PFSK-1 (cell line): ENCODE data around the gene MT1A.

Source experiments
- POLR2AphosphoS5 ChIP-seq: IDR thresholded peaks from 2 replicates; pipeline ENCODE4 v1.6.1; 2012; ENCODE audit warnings: low read depth, mild to moderate bottlenecking, control low read depth, low read length, moderate library complexity
- REST ChIP-seq, 2 experiments: IDR thresholded peaks; 2 replicates each; pipeline versions ENCODE4 v1.6.1 to v1.8.0; 2011 to 2012; ENCODE audit warnings: low read depth in 2 of 2, low read length in 2 of 2, control low read depth in 1 of 2, inconsistent platforms in 1 of 2, mild to moderate bottlenecking in 1 of 2, moderate library complexity in 1 of 2; ENCODE audit not compliant: insufficient read depth in 1 of 2
- TAF1 ChIP-seq: IDR thresholded peaks from 2 replicates; pipeline ENCODE4 v1.6.1; 2012; ENCODE audit warnings: low read length, control low read depth, borderline replicate concordance; ENCODE audit not compliant: insufficient read depth

DNA sequence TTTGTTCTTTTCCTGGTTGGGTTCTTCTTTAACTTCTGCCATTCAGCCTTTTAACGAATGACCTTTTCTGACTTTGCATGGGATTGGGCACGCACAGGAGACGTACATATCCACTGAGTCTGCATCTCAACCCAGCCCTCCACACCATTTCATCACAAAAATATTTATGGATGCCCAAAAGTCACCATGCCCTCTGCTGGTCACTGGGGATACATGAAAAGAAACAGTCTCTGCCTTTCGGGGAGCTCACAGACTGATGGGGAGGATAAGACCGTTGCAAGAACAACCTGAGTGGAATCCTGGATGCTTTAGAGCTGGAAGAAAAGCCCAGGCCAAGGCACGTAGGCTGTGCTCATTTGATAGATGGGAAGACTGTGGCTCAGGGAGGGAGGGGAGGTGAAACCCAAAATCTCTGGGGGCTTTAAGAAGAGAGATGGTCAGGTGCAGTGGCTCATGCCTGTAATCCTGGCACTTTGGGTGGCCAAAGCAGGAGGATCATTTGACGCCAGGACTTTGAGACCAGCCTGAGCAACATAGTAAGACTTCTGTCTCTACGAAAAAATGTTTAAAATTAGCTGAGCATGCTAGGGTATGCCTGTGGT, 38.0 kb upstream of the MT1A start:
- no peak for TF ChIP-seq REST (IDR thresholded peaks at IDR 0.05; ENCODE audit: insufficient read depth in 1 of 2, low read depth in 2 of 2, low read length in 2 of 2)
- TF ChIP-seq POLR2AphosphoS5, result no peak
- TF ChIP-seq TAF1, result no peak
